G401.6 (cell line): Measurements from ENCODE around the gene PYCR2.
"Not testable (repeated sequence)": the region's sequence is repeated elsewhere in the genome, so short reads cannot be mapped to it uniquely, and the experiment has no call there.

Experiments used
- FAIRE-seq: peaks from 2 replicates; lab custom pipeline; 2012; peaks lifted over from hg19 to GRCh38; lab: Jason Lieb, UNC

PYCR2 gene

GRCh38 chr1:225942574-225942973, 18.5 kb upstream of the PYCR2 start:
- FAIRE-seq: no peak

GRCh38 chr1:225941942-225942222, 17.8 kb upstream of the PYCR2 start:
- no peak for FAIRE-seq

- FAIRE-seq: no peak
Measured at GRCh38 chr1:225941187-225941941, 17.3 kb upstream of the PYCR2 start, which contains the start of gene LEFTY2. TSS of gene LEFTY2 (minus strand) at chr1:225941220. CDS start at chr1:225941140, 80 bp downstream.

GRCh38 chr1:225940385-225941151, 16.5 kb upstream of the PYCR2 start:
- FAIRE-seq: no peak

GRCh38 chr1:225939939-225940310, 15.9 kb upstream of the PYCR2 start:
- not testable (repeated sequence) for FAIRE-seq

GRCh38 chr1:225939097-225939938, 15.3 kb upstream of the PYCR2 start:
- FAIRE-seq: not testable (repeated sequence)

- FAIRE-seq: no peak
Measured at GRCh38 chr1:225937048-225937968, 13.3 kb upstream of the PYCR2 start.

GRCh38 chr1:225936523-225936922, 12.5 kb upstream of the PYCR2 start:
- FAIRE-seq: no peak

GRCh38 chr1:225936086-225936485, 12.0 kb upstream of the PYCR2 start:
- not testable (repeated sequence) for FAIRE-seq

GRCh38 chr1:225934711-225935110, 10.7 kb upstream of the PYCR2 start:
- no peak for FAIRE-seq

GRCh38 chr1:225933072-225933471, 9.0 kb upstream of the PYCR2 start:
- no peak for FAIRE-seq

- no peak for FAIRE-seq
Measured at GRCh38 chr1:225931270-225932136, 7.5 kb upstream of the PYCR2 start.

- FAIRE-seq: no peak
Measured at GRCh38 chr1:225930566-225930965, 6.5 kb upstream of the PYCR2 start.

GRCh38 chr1:225929462-225929861, 5.4 kb upstream of the PYCR2 start:
- FAIRE-seq: not testable (repeated sequence)

- FAIRE-seq: no peak
Measured at GRCh38 chr1:225928186-225929175, 4.4 kb upstream of the PYCR2 start.

- FAIRE-seq: no peak
Measured at GRCh38 chr1:225926551-225927113, 2.6 kb upstream of the PYCR2 start.

- no peak for FAIRE-seq
Measured at GRCh38 chr1:225923381-225923691, 714 bp downstream of the PYCR2 start.

GRCh38 chr1:225921734-225922709, 2.0 kb downstream of the PYCR2 start:
- FAIRE-seq: no peak
